Measurements from ENCODE around the gene HPSE2. TPM values are rescaled to one million over a fixed set of nuclear protein-coding genes. Genes with fewer than 3 reads are reported as not detected.

Gene HPSE2
- total and polyA plus RNA-seq, 2 donors (not counting 1 experiment from before 2014, with no cell fraction given), result not detected

GRCh38 chr10:98572594-98572993 lies 663.1 kb downstream of the HPSE2 start:
- H3K27ac Mint-ChIP-seq, result no peak overlapping the region
- Histone ChIP-seq H3K4me3 (ENCODE audit: control extremely low read depth in 1 of 5, extremely low read depth in 1 of 5, insufficient read depth in 1 of 5, low read depth in 2 of 5, low read length in 4 of 5) (no peak overlapping the region), H3K36me3 (replicated peaks in 1 of 2; ENCODE audit: control extremely low read depth in 1 of 2, control insufficient read depth in 1 of 2, extremely low read depth in 1 of 2, insufficient read depth in 2 of 2, low read length in 1 of 2) (no peaks in the 10 kb centered on the region), H2AFZ (ENCODE audit: insufficient read depth, low read depth, low read length, poor library complexity, severe bottlenecking) (no peak overlapping the region), H3K79me2 (ENCODE audit: control insufficient read depth, insufficient read depth, low read length) (no peaks in the 10 kb centered on the region), H3K27ac (ENCODE audit: low read length in 2 of 2) (no peak overlapping the region), H3K4me1 (ENCODE audit: control insufficient read depth in 2 of 2, insufficient read depth in 2 of 2, low read length in 2 of 2) (no peaks in the 10 kb centered on the region), H4K20me1 (ENCODE audit: control insufficient read depth, insufficient read depth, low read length, poor library complexity, severe bottlenecking) (no peaks in the 10 kb centered on the region), H3K9me3 (ENCODE audit: control extremely low read depth in 1 of 3, control insufficient read depth in 2 of 3, insufficient read depth in 1 of 3, low read length in 2 of 3) (no peaks in the 10 kb centered on the region), H3K27me3 (replicated peaks in 1 of 4; ENCODE audit: control extremely low read depth in 1 of 4, control insufficient read depth in 3 of 4, insufficient read depth in 4 of 4, low read length in 3 of 4) (peaks cover 0 to 4% (median 0%) of the 10 kb centered on the region in 4 experiments), H3K9ac (ENCODE audit: low read length) (no peak overlapping the region), H3K4me2 (replicated peaks; ENCODE audit: low read depth, low read length, poor library complexity, severe bottlenecking) (no peak overlapping the region)
- DNase-seq, result no peak
- H3K4me3 Mint-ChIP-seq, result no peak overlapping the region
- 53% methylated on average over 3 of the region's 5 CpGs for WGBS (ENCODE audit: insufficient coverage)
- intact Hi-C loops (cut with micrococcal nuclease), result no loop called here
- ATAC-seq (ENCODE audit: low read depth), result no peak
- POLR2A ChIA-PET, result no interaction called here
- no peaks in the 10 kb centered on the region for H3K9me3 Mint-ChIP-seq (ENCODE audit: insufficient read depth)
- H3K4me1 Mint-ChIP-seq, result no peaks in the 10 kb centered on the region
- peaks cover 36% of the 10 kb centered on the region for H3K27me3 Mint-ChIP-seq
- no peak for TF ChIP-seq EZH2 (IDR thresholded peaks at IDR 0.05; ENCODE audit: borderline replicate concordance, insufficient read depth, low read depth, low read length, poor library complexity, severe bottlenecking)
- no peak for TF ChIP-seq CTCF (IDR thresholded peaks at IDR 0.05)
- CTCF ChIA-PET, result no interaction called here

GRCh38 chr10:98570834-98571233 lies 664.8 kb downstream of the HPSE2 start:
- no peak overlapping the region for H2AFZ ChIP-seq (ENCODE audit: insufficient read depth, low read depth, low read length, poor library complexity, severe bottlenecking)
- Mint-ChIP-seq H3K27ac (no peak overlapping the region), H3K27me3 (peaks cover 22% of the 10 kb centered on the region), H3K9me3 (ENCODE audit: insufficient read depth) (no peaks in the 10 kb centered on the region), H3K4me3 (no peak overlapping the region), H3K4me1 (no peaks in the 10 kb centered on the region)
- no peak for ATAC-seq (ENCODE audit: low read depth)
- no peaks in the 10 kb centered on the region for H3K36me3 ChIP-seq (replicated peaks in 1 of 2; ENCODE audit: control extremely low read depth in 1 of 2, control insufficient read depth in 1 of 2, extremely low read depth in 1 of 2, insufficient read depth in 2 of 2, low read length in 1 of 2)
- no peak overlapping the region for H3K4me2 ChIP-seq (replicated peaks; ENCODE audit: low read depth, low read length, poor library complexity, severe bottlenecking)
- ChIA-PET CTCF (no interaction called here), POLR2A (no interaction called here)
- no peaks in the 10 kb centered on the region for H3K9me3 ChIP-seq (ENCODE audit: control extremely low read depth in 1 of 3, control insufficient read depth in 2 of 3, insufficient read depth in 1 of 3, low read length in 2 of 3)
- DNase-seq, result no peak
- intact Hi-C loops (cut with micrococcal nuclease), result no loop called here
- 89% methylated on average over 3 of the region's 5 CpGs for WGBS (ENCODE audit: insufficient coverage)
- no peak overlapping the region for H3K27ac ChIP-seq (ENCODE audit: low read length in 2 of 2)
- no peak overlapping the region for H3K9ac ChIP-seq (ENCODE audit: low read length)
- no peaks in the 10 kb centered on the region for H3K4me1 ChIP-seq (ENCODE audit: control insufficient read depth in 2 of 2, insufficient read depth in 2 of 2, low read length in 2 of 2)
- no peaks in the 10 kb centered on the region for H4K20me1 ChIP-seq (ENCODE audit: control insufficient read depth, insufficient read depth, low read length, poor library complexity, severe bottlenecking)
- no peak overlapping the region for H3K4me3 ChIP-seq (ENCODE audit: control extremely low read depth in 1 of 5, extremely low read depth in 1 of 5, insufficient read depth in 1 of 5, low read depth in 2 of 5, low read length in 4 of 5)
- TF ChIP-seq CTCF (IDR thresholded peaks at IDR 0.05), result no peak
- TF ChIP-seq EZH2 (IDR thresholded peaks at IDR 0.05; ENCODE audit: borderline replicate concordance, insufficient read depth, low read depth, low read length, poor library complexity, severe bottlenecking), result no peak
- H3K27me3 ChIP-seq (replicated peaks in 1 of 4; ENCODE audit: control extremely low read depth in 1 of 4, control insufficient read depth in 3 of 4, insufficient read depth in 4 of 4, low read length in 3 of 4), result peaks cover 0 to 4% (median 0%) of the 10 kb centered on the region in 4 experiments
- no peaks in the 10 kb centered on the region for H3K79me2 ChIP-seq (ENCODE audit: control insufficient read depth, insufficient read depth, low read length)
